Measurements from ENCODE around the gene BMPR1B. TPM values are rescaled to one million over a fixed set of nuclear protein-coding genes. Genes with fewer than 3 reads are reported as not detected.

The BMPR1B gene
- total and polyA plus RNA-seq, 2 of the 8 experiments (the other 6 are each of a cell fraction or from before 2014, with no cell fraction given) = 0.14 to 1.1 TPM

GRCh38 chr4:94941706-94942105 is 184.0 kb downstream of the BMPR1B start:
- FAIRE-seq (no peak), DNase-seq (ENCODE audit: low read depth in 1 of 2, low spot score in 2 of 2) (no peak)
- Histone ChIP-seq H3K23me2 (ENCODE audit: low read depth, low read length) (no peaks in the 10 kb centered on the region), H4K5ac (ENCODE audit: insufficient read length, low read depth, low read length) (no peak overlapping the region), H3K4me2 (ENCODE audit: insufficient read depth in 1 of 2, low read depth in 2 of 2, low read length in 2 of 2) (no peak overlapping the region), H3K79me2 (ENCODE audit: control insufficient read depth in 1 of 2, insufficient read depth in 2 of 2, low read length in 2 of 2) (no peaks in the 10 kb centered on the region), H3K4ac (replicated peaks; ENCODE audit: insufficient read length, low read depth, low read length) (no peak overlapping the region), H3K9ac (replicated peaks in 1 of 4; ENCODE audit: extremely low read depth in 1 of 4, low read depth in 3 of 4, low read length in 3 of 4) (no peak overlapping the region), H2AFZ (ENCODE audit: low read length) (no peak overlapping the region), H2BK120ac (replicated peaks; ENCODE audit: low read depth, low read length) (no peak overlapping the region), H3K27ac (ENCODE audit: low read depth, low read length) (no peak overlapping the region), H3K79me1 (ENCODE audit: low read depth, low read length) (no peaks in the 10 kb centered on the region), H4K8ac (ENCODE audit: extremely low read depth, insufficient read depth, low read length) (no peak overlapping the region), H2BK12ac (ENCODE audit: low read depth, low read length) (no peak overlapping the region), H3K4me3 (ENCODE audit: extremely low read depth in 1 of 4, insufficient read depth in 2 of 4, low read depth in 3 of 4, low read length in 4 of 4) (no peak overlapping the region), H2BK20ac (ENCODE audit: low read length) (no peak overlapping the region), H3K9me3 (ENCODE audit: insufficient read depth in 2 of 2, low read depth in 1 of 2, low read length in 1 of 2) (no peaks in the 10 kb centered on the region), H2BK5ac (ENCODE audit: low read depth, low read length) (no peak overlapping the region), H3K4me1 (replicated peaks in 1 of 4; ENCODE audit: control insufficient read depth in 3 of 4, insufficient read depth in 4 of 4, low read length in 3 of 4) (no peaks in the 10 kb centered on the region; a peak in 1 of 7 replicates), H3K27me3 (replicated peaks in 1 of 4; ENCODE audit: control insufficient read depth in 3 of 4, extremely low read depth in 1 of 4, insufficient read depth in 3 of 4, low read length in 3 of 4) (no peaks in the 10 kb centered on the region), H2BK15ac (ENCODE audit: low read length) (no peak overlapping the region), H3K18ac (ENCODE audit: extremely low read depth, low read length) (no peak overlapping the region), H3K23ac (ENCODE audit: insufficient read length) (no peak overlapping the region), H4K20me1 (replicated peaks in 1 of 2; ENCODE audit: control insufficient read depth in 1 of 2, insufficient read depth in 2 of 2, low read length in 2 of 2) (no peaks in the 10 kb centered on the region), H2AK5ac (ENCODE audit: low read depth, low read length) (no peak overlapping the region), H4K91ac (replicated peaks; ENCODE audit: insufficient read length, low read length) (no peak overlapping the region), H3K36me3 (ENCODE audit: control insufficient read depth in 2 of 4, insufficient read depth in 4 of 4, low read length in 3 of 4) (no peaks in the 10 kb centered on the region), H3K14ac (ENCODE audit: insufficient read length) (no peak overlapping the region), H3K56ac (replicated peaks; ENCODE audit: insufficient read length, low read depth, low read length) (no peak overlapping the region)
- POLR2A ChIA-PET (ENCODE audit: partially characterized antibody) = no interaction called here
- CTCF ChIA-PET (ENCODE audit: partially characterized antibody) = no interaction called here
- WGBS, 2 experiments (ENCODE audit: extremely low coverage in 1 of 2, insufficient coverage in 1 of 2, insufficient read length in 1 of 2, insufficient replicate concordance in 2 of 2, low coverage in 1 of 2, low lambda C conversion rate in 2 of 2, missing lambda C conversion rate in 1 of 2) = 93% methylated on average over 3 of the region's 3 CpGs; no CpG with 5 or more reads in 1 of the 2 experiments
- TF ChIP-seq GABPA (IDR thresholded peaks at IDR 0.05; ENCODE audit: borderline replicate concordance, insufficient read depth, low read length) (no peak), YY1 (IDR thresholded peaks at IDR 0.05; ENCODE audit: low read depth, low read length) (no peak), PHF8 (conservative IDR thresholded peaks at IDR 0.05; ENCODE audit: low read depth, low read length) (no peak), CHD2 (IDR thresholded peaks at IDR 0.05; ENCODE audit: low read length) (no peak), SAP30 (IDR thresholded peaks at IDR 0.05; ENCODE audit: insufficient read depth, insufficient replicate concordance, low read length) (no peak), SIN3A (conservative IDR thresholded peaks at IDR 0.05 in 1 of 2, IDR thresholded peaks at IDR 0.05 in 1 of 2; ENCODE audit: low read depth in 1 of 2, low read length in 2 of 2) (no peak), ATF3 (IDR thresholded peaks at IDR 0.05; ENCODE audit: insufficient read depth, low read depth, low read length) (no peak), TEAD4 (IDR thresholded peaks at IDR 0.05; ENCODE audit: low read depth, low read length) (no peak), CTBP2 (IDR thresholded peaks at IDR 0.05; ENCODE audit: borderline replicate concordance, insufficient read depth, insufficient read length, low read length) (no peak), KDM1A (IDR thresholded peaks at IDR 0.05; ENCODE audit: borderline replicate concordance, low read length) (no peak)

Measured in H1 (cell line).